Naive B cell (primary cell): ENCODE measurements around the gene UBN1. TPM values are rescaled to one million over a fixed set of nuclear protein-coding genes. Genes with fewer than 3 reads are reported as not detected.

Source experiments
- ATAC-seq, 2 donors: fragments of 150-1000 bp; cut with Tn5 transposase; 2 replicates each; pipeline ENCODE4 v1.10.0; 2021; ENCODE audit warnings: low read depth in 2 of 2, mild to moderate bottlenecking in 2 of 2, moderate library complexity in 2 of 2
- DNase-seq: peaks from one replicate; pipeline ENCODE4 v3.0.0; 2022
- H3K27ac Mint-ChIP-seq, 6 donors: one replicate each; pipeline ENCODE4 v1.8.0; 2020 to 2022; ENCODE audit warnings: mild to moderate bottlenecking in 6 of 6, mixed read lengths in 6 of 6, moderate library complexity in 5 of 6, inconsistent platforms in 2 of 6
- H3K27me3 Mint-ChIP-seq, 3 donors: one replicate each; pipeline ENCODE4 v1.8.0; 2021 to 2022; ENCODE audit warnings: mixed read lengths in 3 of 3, mild to moderate bottlenecking in 1 of 3
- H3K36me3 Mint-ChIP-seq, 2 donors: one replicate each; pipeline ENCODE4 v1.8.0; 2020 to 2022; ENCODE audit warnings: mixed read lengths in 2 of 2, inconsistent platforms in 1 of 2, mild to moderate bottlenecking in 1 of 2
- H3K4me1 Mint-ChIP-seq, 3 donors: one replicate each; pipeline ENCODE4 v1.8.0; 2020 to 2022; ENCODE audit warnings: mixed read lengths in 3 of 3, inconsistent platforms in 1 of 3, mild to moderate bottlenecking in 1 of 3, moderate library complexity in 1 of 3
- H3K4me3 Mint-ChIP-seq, 8 donors: one replicate each; pipeline ENCODE4 v1.8.0; 2020 to 2022; ENCODE audit warnings: mild to moderate bottlenecking in 8 of 8, mixed read lengths in 8 of 8, moderate library complexity in 8 of 8, inconsistent platforms in 2 of 8
- H3K9me3 Mint-ChIP-seq, 7 donors: one replicate each; pipeline ENCODE4 v1.8.0; 2020 to 2022; ENCODE audit warnings: mixed read lengths in 7 of 7, mild to moderate bottlenecking in 5 of 7, inconsistent platforms in 2 of 7, moderate library complexity in 1 of 7
- polyA plus RNA-seq, 6 donors: library from polyadenylated mRNA; unstranded; fragments of 300-500 nt; fragmentation: Illumina TruSeq; gene quantifications; one replicate each; pipeline ENCODE4 v1.2.3, GENCODE V29; 2021; ENCODE audit warnings: low read depth in 6 of 6

The UBN1 gene
- polyA plus RNA-seq, 6 donors from 2014 or later, result 4.3 to 19.2 (median 11.9) TPM

DNA sequence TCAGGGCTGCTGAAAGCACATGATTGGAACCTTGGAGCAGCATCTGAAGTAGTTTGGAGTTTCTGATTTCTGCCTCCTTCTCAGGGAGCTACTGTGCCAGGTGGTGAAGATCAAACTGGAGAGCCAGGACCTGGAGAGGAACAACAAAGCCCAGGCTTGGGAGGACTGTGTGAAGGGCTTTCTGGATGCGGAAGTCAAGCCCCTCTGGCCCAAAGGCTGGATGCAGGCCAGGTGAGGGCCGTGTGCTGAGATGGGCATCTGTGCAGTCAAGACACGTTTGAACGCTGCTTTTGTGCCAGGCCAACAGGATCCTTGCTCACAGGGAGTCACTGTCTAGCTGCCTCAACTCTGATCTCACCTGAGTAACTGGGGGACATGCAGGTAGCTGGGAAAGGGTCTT is 23.8 kb downstream of the UBN1 start:
- peaks cover 31 to 45% of the 10 kb centered on the region in 2 donors for H3K36me3 Mint-ChIP-seq

GRCh38 chr16:4873091-4873490 is 25.8 kb downstream of the UBN1 start:
- H3K27ac Mint-ChIP-seq, result peak overlapping the region in 1 of 6 donors; percentile 57
- ATAC-seq (no peak), DNase-seq (no peak)
- peaks cover under 1 to 12% (median 6%) of the 10 kb centered on the region in 3 donors for H3K4me1 Mint-ChIP-seq
- H3K27me3 Mint-ChIP-seq, result no peaks in the 10 kb centered on the region
- H3K4me3 Mint-ChIP-seq, result no peak overlapping the region
- peaks cover 31 to 53% of the 10 kb centered on the region in 2 donors for H3K36me3 Mint-ChIP-seq
- no peaks in the 10 kb centered on the region for H3K9me3 Mint-ChIP-seq

More for the DNA sequence above, 23.8 kb downstream of the UBN1 start:
- H3K9me3 Mint-ChIP-seq, result no peaks in the 10 kb centered on the region
- no peaks in the 10 kb centered on the region for H3K27me3 Mint-ChIP-seq
- no peak for ATAC-seq
- H3K4me3 Mint-ChIP-seq, result no peak overlapping the region
- DNase-seq, result no peak
- H3K27ac Mint-ChIP-seq, result no peak overlapping the region
- peaks cover 3 to 20% (median 6%) of the 10 kb centered on the region in 3 donors for H3K4me1 Mint-ChIP-seq

DNA sequence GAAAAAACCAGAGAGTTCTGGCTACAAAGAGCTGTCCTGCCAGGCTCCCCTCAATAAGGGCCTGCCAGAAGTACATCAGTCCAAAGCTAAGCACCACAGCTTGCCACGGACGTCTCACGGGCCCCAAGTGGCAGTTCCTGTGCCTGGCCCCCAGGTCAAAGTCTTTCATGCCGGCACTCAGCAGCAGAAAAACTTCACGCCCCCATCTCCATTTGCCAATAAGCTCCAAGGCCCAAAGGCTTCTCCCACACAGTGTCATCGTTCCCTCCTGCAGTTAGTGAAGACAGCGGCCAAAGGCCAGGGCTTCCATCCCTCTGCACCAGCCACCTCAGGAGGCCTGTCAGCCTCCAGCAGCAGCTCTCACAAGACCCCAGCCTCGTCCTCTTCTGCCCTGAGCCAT is 27.4 kb downstream of the UBN1 start:
- Mint-ChIP-seq H3K36me3 (peaks cover 25 to 37% of the 10 kb centered on the region in 2 donors), H3K27ac (peak overlapping the region in 2 of 6 donors; percentile 26 to 47), H3K27me3 (no peaks in the 10 kb centered on the region), H3K4me1 (peaks cover 0 to 6% (median 3%) of the 10 kb centered on the region in 3 donors), H3K9me3 (no peaks in the 10 kb centered on the region), H3K4me3 (peak overlapping the region in 1 of 8 donors; percentile 9)
- no peak for DNase-seq
- no peak for ATAC-seq

DNA sequence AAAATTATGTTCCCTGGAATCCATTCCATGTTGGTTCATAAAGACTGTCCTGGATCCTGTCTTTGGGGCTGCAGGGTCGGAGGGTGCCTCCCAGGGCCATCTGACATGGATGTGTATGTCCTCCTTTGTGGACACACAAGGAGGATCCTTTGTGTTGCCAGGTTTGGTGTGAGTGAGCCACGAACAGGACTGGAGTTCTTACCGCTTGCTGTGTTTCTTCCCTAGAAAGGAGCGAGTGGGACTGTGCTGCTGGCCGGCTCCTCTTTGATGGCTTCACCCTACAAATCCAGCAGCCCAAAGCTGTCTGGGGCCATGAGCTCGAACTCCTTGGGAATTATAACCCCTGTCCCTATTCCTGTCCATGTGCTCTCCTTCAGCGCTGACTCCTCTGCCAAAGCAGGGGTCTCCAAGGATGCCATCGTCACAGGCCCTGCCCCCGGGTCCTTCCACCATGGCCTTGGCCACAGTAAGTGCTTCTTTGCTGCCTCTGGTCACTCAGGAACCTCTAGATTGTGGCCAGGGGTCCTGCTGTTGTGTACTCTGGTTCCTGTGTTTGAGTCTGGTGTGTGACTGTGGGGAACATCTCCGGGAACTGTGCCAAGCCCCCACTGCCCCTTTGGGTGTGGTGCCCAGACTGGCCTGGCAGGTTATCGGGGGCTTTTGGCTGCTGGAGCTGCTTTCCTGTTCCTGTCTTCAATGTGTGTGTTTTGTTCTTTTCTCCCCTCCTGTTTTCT is 29.5 kb downstream of the UBN1 start:
- Mint-ChIP-seq H3K27me3 (no peaks in the 10 kb centered on the region), H3K36me3 (peaks cover 15 to 31% of the 10 kb centered on the region in 2 donors), H3K27ac (peak overlapping the region in 1 of 6 donors; percentile 43), H3K9me3 (no peaks in the 10 kb centered on the region), H3K4me3 (peak overlapping the region in 1 of 8 donors; percentile 44), H3K4me1 (peaks cover 0 to 6% (median 3%) of the 10 kb centered on the region in 3 donors)
- ATAC-seq (no peak), DNase-seq (no peak)

GRCh38 chr16:4877380-4877685 is 30.1 kb downstream of the UBN1 start:
- Mint-ChIP-seq H3K4me3 (no peak overlapping the region), H3K27me3 (no peaks in the 10 kb centered on the region), H3K9me3 (no peaks in the 10 kb centered on the region), H3K27ac (peak overlapping the region in 1 of 6 donors; percentile 43), H3K4me1 (peaks cover 0 to 6% (median 3%) of the 10 kb centered on the region in 3 donors), H3K36me3 (peaks cover 12 to 31% of the 10 kb centered on the region in 2 donors)
- no peak for ATAC-seq
- no peak for DNase-seq

DNA sequence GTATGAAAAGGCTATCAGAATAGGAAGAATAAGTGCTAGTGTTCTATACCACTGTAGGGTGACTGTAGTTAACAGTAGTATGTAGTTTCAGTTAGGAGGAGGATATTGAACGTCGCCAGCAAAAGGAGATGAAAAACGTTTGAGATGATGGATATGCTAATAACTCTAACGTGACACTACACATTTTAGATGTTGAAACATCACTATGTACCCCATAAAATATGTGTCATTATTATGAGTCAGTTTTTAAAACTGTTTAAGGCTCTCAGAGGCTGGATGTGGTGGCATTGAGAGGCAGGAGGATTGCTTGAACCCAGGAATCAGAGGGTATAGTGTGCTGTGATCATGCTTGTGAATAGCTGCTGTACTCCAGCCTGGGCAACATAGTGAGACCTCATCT is 31.8 kb downstream of the UBN1 start:
- H3K4me1 Mint-ChIP-seq, result peaks cover 0 to 6% (median 6%) of the 10 kb centered on the region in 3 donors
- H3K27me3 Mint-ChIP-seq, result no peaks in the 10 kb centered on the region
- H3K27ac Mint-ChIP-seq, result no peak overlapping the region
- ATAC-seq (no peak), DNase-seq (no peak)
- H3K9me3 Mint-ChIP-seq, result no peaks in the 10 kb centered on the region
- H3K4me3 Mint-ChIP-seq, result peak overlapping the region in 1 of 8 donors; percentile 52
- H3K36me3 Mint-ChIP-seq, result peaks cover 12 to 37% of the 10 kb centered on the region in 2 donors

DNA sequence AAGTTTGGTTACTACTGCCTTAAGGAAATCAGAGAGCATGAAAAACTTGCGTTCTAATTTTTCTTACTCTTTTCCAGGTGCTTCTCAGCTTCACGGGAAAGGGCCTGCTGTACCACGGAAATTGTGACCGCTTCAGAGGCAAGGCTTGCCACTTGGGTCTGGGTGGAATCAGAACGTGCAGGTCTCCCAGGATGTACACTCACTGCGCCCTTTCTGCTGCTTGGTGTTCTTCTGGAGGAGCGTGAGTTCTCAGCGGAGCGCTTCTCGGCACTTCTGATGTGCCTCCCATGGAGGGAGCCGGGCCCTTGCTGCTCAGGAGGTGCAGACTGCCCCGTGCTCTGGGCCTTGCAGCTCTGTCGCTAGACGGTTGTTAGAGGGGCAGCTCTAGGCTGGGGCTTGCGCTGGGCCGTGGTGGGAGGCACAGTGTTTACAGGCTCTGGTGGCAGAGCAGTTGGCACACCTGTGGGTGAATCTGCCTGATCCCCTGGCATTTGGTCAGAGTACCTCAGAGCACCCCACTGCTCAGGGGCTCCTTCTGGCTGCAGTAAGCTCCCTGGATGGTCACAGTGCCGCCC is 32.8 kb downstream of the UBN1 start:
- DNase-seq (no peak), ATAC-seq (no peak)
- peak overlapping the region in 1 of 6 donors; percentile 57 for H3K27ac Mint-ChIP-seq
- H3K4me3 Mint-ChIP-seq, result no peak overlapping the region
- peaks cover 0 to 3% (median 0%) of the 10 kb centered on the region in 7 donors for H3K9me3 Mint-ChIP-seq
- peaks cover 15 to 41% of the 10 kb centered on the region in 2 donors for H3K36me3 Mint-ChIP-seq
- H3K27me3 Mint-ChIP-seq, result no peaks in the 10 kb centered on the region
- H3K4me1 Mint-ChIP-seq, result peaks cover 2 to 10% (median 9%) of the 10 kb centered on the region in 3 donors

DNA sequence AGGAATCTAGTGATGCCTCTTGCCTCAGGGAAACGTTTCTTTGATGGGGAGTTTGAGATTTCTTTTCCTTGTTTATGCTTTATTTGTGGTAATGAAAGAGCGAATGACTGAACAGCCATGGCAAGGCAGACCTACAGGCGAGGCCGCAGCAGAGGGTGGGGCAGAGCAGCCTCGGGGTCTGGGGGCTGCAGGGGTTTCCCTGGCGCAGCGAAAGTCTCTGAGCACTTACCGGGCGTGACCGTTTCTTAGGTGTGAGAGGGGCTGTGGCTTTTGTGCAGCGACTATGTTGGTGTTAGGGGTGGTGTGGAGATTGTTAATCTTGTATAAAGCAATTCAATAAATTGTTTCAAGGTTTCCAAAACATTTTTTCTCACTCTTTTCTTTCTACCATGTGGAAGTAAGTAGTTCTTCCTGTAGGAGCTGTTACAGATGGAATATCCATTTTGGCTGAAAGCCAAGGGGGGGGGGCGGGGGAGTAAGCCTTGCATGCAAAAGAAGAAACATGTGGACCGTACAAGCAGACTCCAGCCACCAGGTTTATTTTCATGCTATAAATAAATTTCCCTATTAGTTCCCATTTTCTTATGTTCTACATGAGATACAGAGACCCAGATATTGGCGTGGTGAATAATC is 34.8 kb downstream of the UBN1 start:
- peaks cover 20 to 45% of the 10 kb centered on the region in 2 donors for H3K36me3 Mint-ChIP-seq
- H3K4me1 Mint-ChIP-seq, result peaks cover 4 to 17% (median 9%) of the 10 kb centered on the region in 3 donors
- ATAC-seq (no peak), DNase-seq (no peak)
- no peak overlapping the region for H3K4me3 Mint-ChIP-seq
- H3K9me3 Mint-ChIP-seq, result peaks cover 0 to 3% (median 0%) of the 10 kb centered on the region in 7 donors
- peak overlapping the region in 1 of 6 donors; percentile 44 for H3K27ac Mint-ChIP-seq
- H3K27me3 Mint-ChIP-seq, result no peaks in the 10 kb centered on the region

DNA sequence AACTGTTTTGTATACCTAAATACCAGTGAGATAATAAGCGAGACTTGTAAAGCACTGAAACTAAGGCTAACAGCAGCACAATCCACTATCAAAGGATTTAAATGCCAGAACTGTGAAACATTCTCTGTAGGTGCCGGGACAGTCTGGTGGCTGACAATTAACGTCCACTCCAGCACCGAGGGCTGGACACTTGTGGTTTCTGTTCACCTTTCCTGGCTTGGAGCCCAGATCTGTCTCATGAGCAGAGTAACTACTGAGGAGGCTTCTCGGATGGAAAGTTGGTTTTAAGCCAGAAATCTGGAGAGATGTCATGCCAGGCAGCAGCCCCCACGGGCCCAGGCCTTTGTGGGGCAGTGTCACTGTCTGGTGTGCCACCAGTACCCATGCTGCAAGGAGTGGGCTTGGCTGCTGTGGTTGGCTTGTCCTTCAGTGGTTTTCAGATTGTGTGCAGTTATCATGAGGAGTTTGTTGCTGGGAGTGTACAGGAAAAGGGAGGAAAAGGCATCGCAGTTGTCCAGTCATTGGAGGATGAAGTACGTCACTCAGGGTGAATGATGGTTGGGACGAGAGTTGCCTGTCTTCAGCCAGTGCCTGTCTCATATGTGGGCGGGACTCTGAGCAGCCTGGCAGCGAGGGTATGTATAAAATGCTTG is 35.5 kb downstream of the UBN1 start:
- H3K27ac Mint-ChIP-seq, result no peak overlapping the region
- H3K4me1 Mint-ChIP-seq, result peaks cover 4 to 17% (median 9%) of the 10 kb centered on the region in 3 donors
- DNase-seq (no peak), ATAC-seq (no peak)
- H3K4me3 Mint-ChIP-seq, result no peak overlapping the region
- H3K36me3 Mint-ChIP-seq, result peaks cover 20 to 40% of the 10 kb centered on the region in 2 donors
- H3K27me3 Mint-ChIP-seq, result no peaks in the 10 kb centered on the region
- peaks cover 0 to 3% (median 0%) of the 10 kb centered on the region in 7 donors for H3K9me3 Mint-ChIP-seq

DNA sequence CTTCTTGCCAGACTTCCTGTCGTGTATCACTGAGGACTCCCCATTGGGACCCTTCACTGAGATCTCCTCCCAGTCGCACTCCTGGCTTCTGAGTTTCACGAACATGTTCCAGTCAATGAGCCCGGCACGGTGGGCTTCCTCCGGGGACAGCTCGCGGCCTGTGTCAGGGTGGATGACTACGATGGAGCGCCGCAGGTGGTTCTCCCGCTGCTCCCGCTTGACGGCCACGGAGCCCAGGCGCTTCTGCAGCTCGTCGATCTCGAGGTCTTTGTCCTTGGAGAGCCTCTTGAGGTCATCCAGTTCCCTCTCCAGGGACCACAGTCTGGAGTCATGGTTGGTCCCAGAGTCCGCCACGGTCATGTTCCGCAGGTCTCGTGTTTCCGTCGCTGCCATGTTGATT is 36.2 kb downstream of the UBN1 start:
- H3K27ac Mint-ChIP-seq, result no peak overlapping the region
- no peaks in the 10 kb centered on the region for H3K27me3 Mint-ChIP-seq
- H3K36me3 Mint-ChIP-seq, result peaks cover 20 to 40% of the 10 kb centered on the region in 2 donors
- no peak overlapping the region for H3K4me3 Mint-ChIP-seq
- no peak for ATAC-seq
- DNase-seq, result no peak
- H3K4me1 Mint-ChIP-seq, result peaks cover 4 to 17% (median 9%) of the 10 kb centered on the region in 3 donors
- H3K9me3 Mint-ChIP-seq, result peaks cover 0 to 3% (median 0%) of the 10 kb centered on the region in 7 donors

DNA sequence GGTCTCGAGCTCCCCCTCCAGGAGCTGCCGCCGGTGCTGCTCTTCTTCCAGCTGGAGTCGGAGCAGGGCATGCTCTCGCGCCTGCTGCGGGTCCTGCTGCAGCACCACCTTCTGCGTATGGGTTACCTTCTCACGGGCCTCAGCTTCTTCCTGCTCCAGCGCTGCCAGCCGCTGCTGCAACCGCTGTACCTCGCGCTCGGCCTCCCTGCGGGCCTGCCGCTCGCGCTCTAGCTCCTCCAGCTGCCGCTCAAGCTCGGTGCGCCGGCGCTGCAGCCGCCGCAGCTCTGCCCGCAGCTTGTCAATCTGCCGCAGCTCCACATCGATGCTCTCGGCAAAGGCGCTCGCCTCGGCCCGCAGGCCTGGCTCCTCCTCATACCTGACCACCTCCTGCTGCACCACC is 36.9 kb downstream of the UBN1 start:
- Mint-ChIP-seq H3K27me3 (no peaks in the 10 kb centered on the region), H3K36me3 (peaks cover 20 to 40% of the 10 kb centered on the region in 2 donors), H3K4me1 (peaks cover 4 to 17% (median 9%) of the 10 kb centered on the region in 3 donors), H3K4me3 (no peak overlapping the region), H3K27ac (peak overlapping the region in 2 of 6 donors; percentile 56 to 88), H3K9me3 (peaks cover 0 to 3% (median 0%) of the 10 kb centered on the region in 7 donors)
- no peak for ATAC-seq
- DNase-seq, result no peak

GRCh38 chr16:4884972-4885874 is 37.9 kb downstream of the UBN1 start:
- peak overlapping the region in 2 of 6 donors; percentile 56 to 64 for H3K27ac Mint-ChIP-seq
- H3K4me3 Mint-ChIP-seq, result no peak overlapping the region
- H3K4me1 Mint-ChIP-seq, result peaks cover 4 to 17% (median 9%) of the 10 kb centered on the region in 3 donors
- H3K9me3 Mint-ChIP-seq, result peaks cover 0 to 3% (median 0%) of the 10 kb centered on the region in 7 donors
- no peak for DNase-seq
- H3K36me3 Mint-ChIP-seq, result peaks cover 20 to 40% of the 10 kb centered on the region in 2 donors
- H3K27me3 Mint-ChIP-seq, result no peaks in the 10 kb centered on the region
- no peak for ATAC-seq
